ENCODE measurements around the gene HSPBP1. TPM values are rescaled to one million over a fixed set of nuclear protein-coding genes. Genes with fewer than 3 reads are reported as not detected.

HSPBP1 gene
- total and polyA plus RNA-seq, 2 of the 13 experiments (the other 11 are each of a cell fraction or from before 2014, with no cell fraction given) = 22.3 to 33.7 TPM

DNA sequence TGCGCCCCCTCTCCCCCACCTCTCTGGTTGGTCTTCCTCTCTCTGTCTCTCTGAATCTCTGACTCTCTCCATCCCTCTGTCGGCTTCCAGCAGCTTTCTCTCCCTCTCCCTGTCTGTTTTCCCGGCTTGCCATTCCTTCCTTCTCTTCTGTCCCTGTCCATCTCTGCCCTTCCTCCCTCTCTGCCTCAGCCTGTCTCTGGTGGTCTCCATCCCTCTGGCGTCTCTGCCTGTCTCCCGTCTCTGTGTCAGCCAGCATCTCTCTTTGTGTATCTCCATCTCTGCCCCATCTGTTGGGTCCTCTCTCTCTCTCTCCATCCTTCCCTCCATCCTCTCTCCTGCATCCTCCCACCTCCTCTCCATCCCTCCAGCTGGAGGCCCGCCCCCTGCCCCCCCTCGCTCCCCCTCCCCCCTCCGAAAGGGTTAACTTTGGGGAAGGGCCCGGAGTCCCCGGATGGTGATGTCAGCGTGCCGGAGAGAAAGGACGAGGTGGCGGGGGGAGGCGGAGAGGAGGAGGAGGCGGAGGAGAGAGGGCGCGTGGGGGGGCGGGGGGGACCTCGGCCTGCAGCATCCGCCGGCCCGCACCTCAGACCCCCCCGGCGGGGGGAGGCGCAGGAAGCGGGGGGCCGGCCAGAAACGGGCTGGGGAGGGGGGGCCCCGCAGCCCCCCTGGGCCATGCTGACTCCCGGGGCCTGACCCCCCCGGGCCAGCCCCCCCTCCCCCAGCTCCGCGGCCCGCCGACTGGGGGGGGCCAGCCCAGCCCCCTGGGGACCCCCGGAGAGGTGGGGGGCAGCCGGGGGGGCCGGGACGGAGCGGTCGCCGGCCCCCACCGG, 3.9 kb upstream of the HSPBP1 start, which contains the start of gene BRSK1:
BRSK1 (plus strand) TSS at position 450 of the 830 bp plus-strand sequence. CDS start 446 bp downstream, outside the sequence.
- in situ Hi-C loops (cut with HindIII; ENCODE audit: extremely low pct_ligation_motif_present, low pct_unique_long_range_greater_than_20kb) = no loop called here
- H3K27ac ChIP-seq (ENCODE audit: extremely low read length, insufficient read depth, low read length) = no peak within 1 kb of the TSS
- H3K4me2 ChIP-seq (ENCODE audit: low read depth, low read length) = no peak within 1 kb of the TSS
- H3K36me3 ChIP-seq (replicated peaks in 1 of 2; ENCODE audit: control insufficient read depth in 1 of 2, insufficient read depth in 2 of 2, low read length in 2 of 2) = no peaks in the 10 kb centered on the region
- FAIRE-seq = no peak
- no peak for DNase-seq (ENCODE audit: low spot score)
- no peak within 1 kb of the TSS for H2AFZ ChIP-seq (ENCODE audit: low read length)
- H3K4me1 ChIP-seq (ENCODE audit: insufficient read depth, low read length) = peaks cover 44% of the 10 kb centered on the region
- intact Hi-C loops (cut with micrococcal nuclease; ENCODE audit: unreplicated experiment) = no loop called here
- peaks cover 6% of the 10 kb centered on the region for H3K79me2 ChIP-seq (ENCODE audit: insufficient read depth, low read length)
- WGBS (ENCODE audit: low lambda C conversion rate) = 11% methylated on average over 18 of the region's 44 CpGs
- H3K4me3 ChIP-seq (replicated peaks in 1 of 3; ENCODE audit: insufficient read depth in 1 of 3, low read depth in 2 of 3, low read length in 3 of 3) = no peak within 1 kb of the TSS
- no peak within 1 kb of the TSS for H3K9ac ChIP-seq (ENCODE audit: insufficient read depth, low read depth, low read length)
- no peaks in the 10 kb centered on the region for H3K9me3 ChIP-seq (ENCODE audit: low read length)
- POLR2A ChIA-PET = no interaction called here
- TF ChIP-seq SNRNP70 (IDR thresholded peaks at IDR 0.05; ENCODE audit: low read depth, low read length) (no peak), GABPA (IDR thresholded peaks at IDR 0.05; ENCODE audit: low read depth, low read length) (no peak), GABPA (CRISPR knock-in tag; IDR thresholded peaks at IDR 0.05; ENCODE audit: low read depth) (no peak), ZNF205 (CRISPR knock-in tag; IDR thresholded peaks at IDR 0.05) (no peak), ZNF652 (CRISPR knock-in tag; IDR thresholded peaks at IDR 0.05; ENCODE audit: borderline replicate concordance, low read depth) (peak; percentile 64), HOXA3 (CRISPR knock-in tag; IDR thresholded peaks at IDR 0.05) (no peak)
- no peak for ATAC-seq
- CTCF ChIA-PET (ENCODE audit: low intra/inter-chr PET ratio, low total read pairs) = no interaction called here
- H3K27me3 ChIP-seq (ENCODE audit: control insufficient read depth in 1 of 2, insufficient read depth in 2 of 2, low read length in 2 of 2) = peaks cover 0 to 26% of the 10 kb centered on the region in 2 experiments; a peak in 4 of 5 replicates
- no TSS peak for BruUV-seq (replicated peaks)
- no peaks in the 10 kb centered on the region for H4K20me1 ChIP-seq (ENCODE audit: insufficient read depth, low read length)

DNA sequence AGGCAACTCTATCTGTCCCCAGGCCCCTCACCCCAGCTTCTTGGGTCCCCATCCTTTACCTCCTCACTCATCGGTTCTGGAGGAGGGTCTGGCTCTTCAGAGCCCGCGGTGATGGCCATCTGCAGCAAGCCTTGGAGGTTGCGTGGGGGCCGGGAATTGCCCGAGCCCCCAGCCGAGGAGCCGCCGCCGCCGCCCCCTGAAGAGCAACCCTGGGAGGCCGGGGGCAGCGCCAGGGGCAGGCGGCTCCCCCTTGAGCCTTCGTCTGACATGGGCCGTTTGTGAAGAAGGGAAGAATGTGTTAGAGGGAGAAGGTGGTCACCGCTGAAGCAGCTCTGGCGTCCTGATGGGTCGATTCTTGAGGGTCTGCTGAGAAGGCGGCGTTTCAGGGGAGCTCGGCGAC, 570 bp downstream of the HSPBP1 start:
- H3K36me3 ChIP-seq (replicated peaks in 1 of 2; ENCODE audit: control insufficient read depth in 1 of 2, insufficient read depth in 2 of 2, low read length in 2 of 2) = peaks cover 5 to 24% of the 10 kb centered on the region in 2 experiments; a peak in 3 of 5 replicates
- TF ChIP-seq ZNF207 (IDR thresholded peaks at IDR 0.05; ENCODE audit: borderline replicate concordance) (no peak), ZNF878 (CRISPR knock-in tag; IDR thresholded peaks at IDR 0.05) (0 out of 2 replicates have a peak, but pooled peaks have one; percentile 40), ZNF530 (CRISPR knock-in tag; IDR thresholded peaks at IDR 0.05; ENCODE audit: low read depth) (no peak), ZNF563 (CRISPR knock-in tag; IDR thresholded peaks at IDR 0.05) (0 out of 2 replicates have a peak, but pooled peaks have one; percentile 4), YY1 (IDR thresholded peaks at IDR 0.05; ENCODE audit: insufficient read depth, insufficient replicate concordance, low read depth, low read length) (no peak)
- TF ChIP-seq, protein P1, sequence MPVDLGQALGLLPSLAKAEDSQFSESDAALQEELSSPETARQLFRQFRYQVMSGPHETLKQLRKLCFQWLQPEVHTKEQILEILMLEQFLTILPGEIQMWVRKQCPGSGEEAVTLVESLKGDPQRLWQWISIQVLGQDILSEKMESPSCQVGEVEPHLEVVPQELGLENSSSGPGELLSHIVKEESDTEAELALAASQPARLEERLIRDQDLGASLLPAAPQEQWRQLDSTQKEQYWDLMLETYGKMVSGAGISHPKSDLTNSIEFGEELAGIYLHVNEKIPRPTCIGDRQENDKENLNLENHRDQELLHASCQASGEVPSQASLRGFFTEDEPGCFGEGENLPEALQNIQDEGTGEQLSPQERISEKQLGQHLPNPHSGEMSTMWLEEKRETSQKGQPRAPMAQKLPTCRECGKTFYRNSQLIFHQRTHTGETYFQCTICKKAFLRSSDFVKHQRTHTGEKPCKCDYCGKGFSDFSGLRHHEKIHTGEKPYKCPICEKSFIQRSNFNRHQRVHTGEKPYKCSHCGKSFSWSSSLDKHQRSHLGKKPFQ (CRISPR knock-in tag; IDR thresholded peaks at IDR 0.05; ENCODE audit: insufficient replicate concordance) = no peak
- peaks cover 0 to 8% of the 10 kb centered on the region in 2 experiments; a peak in 3 of 5 replicates for H3K27me3 ChIP-seq (ENCODE audit: control insufficient read depth in 1 of 2, insufficient read depth in 2 of 2, low read length in 2 of 2)
- DNase-seq (ENCODE audit: low spot score) = no peak
- peak overlapping the region; percentile 68 for H3K27ac ChIP-seq (ENCODE audit: extremely low read length, insufficient read depth, low read length)
- ChIA-PET CTCF (ENCODE audit: low intra/inter-chr PET ratio, low total read pairs) (no interaction called here), POLR2A (interaction anchor here (0.5 to 5.1 kb wide), 10 partner anchors 16 to 320 kb away, joined by 3 to 58 read pairs (median 7); partner anchors contain the start of genes FIZ1, KMT5C, PPP6R1 and UBE2S)
- peaks cover 6% of the 10 kb centered on the region for H3K79me2 ChIP-seq (ENCODE audit: insufficient read depth, low read length)
- in situ Hi-C loops (cut with HindIII; ENCODE audit: extremely low pct_ligation_motif_present, low pct_unique_long_range_greater_than_20kb) (no loop called here), intact Hi-C loops (cut with micrococcal nuclease; ENCODE audit: unreplicated experiment) (no loop called here)
- WGBS (ENCODE audit: low lambda C conversion rate) = 2% methylated on average over 6 of the region's 23 CpGs
- FAIRE-seq = no peak
- TSS peak; percentile 67 for BruUV-seq (replicated peaks)
- no peaks in the 10 kb centered on the region for H3K9me3 ChIP-seq (ENCODE audit: low read length)
- peaks cover 24% of the 10 kb centered on the region for H3K4me1 ChIP-seq (ENCODE audit: insufficient read depth, low read length)
- H3K4me2 ChIP-seq (ENCODE audit: low read depth, low read length) = peak overlapping the region; percentile 93
- no peaks in the 10 kb centered on the region for H4K20me1 ChIP-seq (ENCODE audit: insufficient read depth, low read length)
- no peak for ATAC-seq
- H3K9ac ChIP-seq (ENCODE audit: insufficient read depth, low read depth, low read length) = peak overlapping the region; percentile 77
- peak overlapping the region; percentile 86 to 97 (median 93) for H3K4me3 ChIP-seq (replicated peaks in 1 of 3; ENCODE audit: insufficient read depth in 1 of 3, low read depth in 2 of 3, low read length in 3 of 3)
- H2AFZ ChIP-seq (ENCODE audit: low read length) = no peak overlapping the region

Data from HepG2 (cell line).